Neutrophil (primary cell): Measurements from ENCODE around the gene ASB6.

Experiments used
- H3K27ac ChIP-seq: fragments of 200-600 bp; sonication (generic); 2 replicates; pipeline ENCODE4 v1.5.1; 2016; ENCODE audit warnings: mild to moderate bottlenecking, moderate library complexity
- H3K27me3 ChIP-seq: fragments of 200-600 bp; sonication (generic); 2 replicates; pipeline ENCODE4 v1.6.0; 2016; ENCODE audit warnings: mild to moderate bottlenecking
- H3K36me3 ChIP-seq: fragments of 200-600 bp; sonication (generic); 2 replicates; pipeline ENCODE4 v1.5.1; 2017
- H3K4me1 ChIP-seq, 2 experiments: fragments of 200-600 bp in 1 of 2; sonication (generic) in 1 of 2; 1 replicate in 1 of 2; 2 replicates in 1 of 2; pipeline versions ENCODE4 v1.5.1 to v1.6.1; 2013 to 2016; ENCODE audit warnings: low read depth in 1 of 2, low read length in 1 of 2, mild to moderate bottlenecking in 1 of 2, moderate library complexity in 1 of 2; ENCODE audit not compliant: control insufficient read depth in 1 of 2, insufficient read depth in 1 of 2
- H3K4me3 ChIP-seq, 2 experiments: fragments of 200-600 bp in 1 of 2; sonication (generic) in 1 of 2; 1 replicate in 1 of 2; 2 replicates in 1 of 2; pipeline ENCODE4 v1.5.1; 2013 to 2016; ENCODE audit warnings: low read depth in 1 of 2, low read length in 1 of 2, mild to moderate bottlenecking in 1 of 2, moderate library complexity in 1 of 2
- H3K9me3 ChIP-seq: fragments of 200-600 bp; sonication (generic); 2 replicates; pipeline ENCODE4 v1.5.1; 2016
- TF ChIP-seq, protein P1 (sequence below): fragments of 200-600 bp; sonication (generic); IDR thresholded peaks from 2 replicates; pipeline ENCODE4 v1.5.1; 2016; ENCODE audit warnings: antibody characterized with exemption

The ASB6 gene

DNA sequence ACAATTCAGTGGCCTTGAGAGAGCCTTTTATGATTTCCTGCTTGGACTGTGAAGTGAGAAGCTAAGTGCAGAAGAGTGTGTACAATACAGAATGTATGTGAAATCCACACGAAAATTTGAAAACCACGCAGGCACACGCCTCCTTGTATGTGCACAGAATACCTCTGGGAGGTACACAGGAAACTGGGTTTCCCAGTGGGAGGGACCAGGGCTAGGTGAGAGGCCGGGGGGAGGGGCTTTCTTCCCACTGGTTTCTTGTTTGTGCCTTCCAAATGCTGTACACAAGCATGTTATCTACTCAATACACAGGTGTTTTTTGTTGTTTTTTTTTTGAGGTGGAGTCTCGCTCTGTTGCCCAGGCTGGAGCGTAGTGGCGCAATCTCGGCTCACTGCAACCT, 37.2 kb downstream of the ASB6 start:
- no peaks in the 10 kb centered on the region for H3K27me3 ChIP-seq
- peaks cover 32 to 33% of the 10 kb centered on the region in 2 experiments for H3K4me1 ChIP-seq
- no peaks in the 10 kb centered on the region for H3K9me3 ChIP-seq
- no peaks in the 10 kb centered on the region for H3K36me3 ChIP-seq
- H3K4me3 ChIP-seq = no peak overlapping the region
- TF ChIP-seq, protein P1, sequence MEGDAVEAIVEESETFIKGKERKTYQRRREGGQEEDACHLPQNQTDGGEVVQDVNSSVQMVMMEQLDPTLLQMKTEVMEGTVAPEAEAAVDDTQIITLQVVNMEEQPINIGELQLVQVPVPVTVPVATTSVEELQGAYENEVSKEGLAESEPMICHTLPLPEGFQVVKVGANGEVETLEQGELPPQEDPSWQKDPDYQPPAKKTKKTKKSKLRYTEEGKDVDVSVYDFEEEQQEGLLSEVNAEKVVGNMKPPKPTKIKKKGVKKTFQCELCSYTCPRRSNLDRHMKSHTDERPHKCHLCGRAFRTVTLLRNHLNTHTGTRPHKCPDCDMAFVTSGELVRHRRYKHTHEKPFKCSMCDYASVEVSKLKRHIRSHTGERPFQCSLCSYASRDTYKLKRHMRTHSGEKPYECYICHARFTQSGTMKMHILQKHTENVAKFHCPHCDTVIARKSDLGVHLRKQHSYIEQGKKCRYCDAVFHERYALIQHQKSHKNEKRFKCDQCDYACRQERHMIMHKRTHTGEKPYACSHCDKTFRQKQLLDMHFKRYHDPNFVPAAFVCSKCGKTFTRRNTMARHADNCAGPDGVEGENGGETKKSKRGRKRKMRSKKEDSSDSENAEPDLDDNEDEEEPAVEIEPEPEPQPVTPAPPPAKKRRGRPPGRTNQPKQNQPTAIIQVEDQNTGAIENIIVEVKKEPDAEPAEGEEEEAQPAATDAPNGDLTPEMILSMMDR = no peak
- no peak overlapping the region for H3K27ac ChIP-seq

DNA sequence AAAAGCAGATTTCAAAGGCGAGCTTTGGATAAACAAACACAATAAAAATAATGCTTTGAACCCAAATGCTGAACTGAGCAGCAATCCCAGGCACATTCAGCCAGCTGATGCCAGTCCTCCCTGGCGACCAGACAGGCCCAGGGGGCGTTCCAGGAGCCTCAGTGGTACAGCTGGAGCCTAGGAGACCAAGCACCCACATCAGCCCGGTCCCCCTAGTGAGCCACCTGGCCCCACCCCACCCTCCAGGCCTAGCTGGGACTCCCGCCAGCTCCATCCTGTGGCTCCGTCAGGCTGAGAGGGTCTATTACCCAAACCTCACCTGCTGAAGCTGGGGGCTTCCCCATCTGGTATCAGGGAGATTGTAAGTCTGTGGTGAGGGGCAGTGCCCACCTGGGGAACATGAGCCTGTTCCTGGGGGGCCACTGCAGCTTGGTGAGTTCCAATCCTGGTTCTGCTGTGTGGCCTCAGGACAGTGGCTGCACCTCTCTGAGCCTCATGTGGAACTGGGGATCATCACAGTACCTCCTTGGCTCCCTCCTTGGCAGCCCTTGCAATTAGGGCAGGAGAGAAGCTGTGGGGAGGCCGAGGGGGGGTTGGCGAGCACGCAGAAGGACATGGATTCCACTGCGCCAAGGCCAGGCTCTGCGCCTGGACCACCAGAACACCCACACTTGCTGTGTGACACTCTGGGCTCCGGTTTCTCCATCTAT, 37.7 kb downstream of the ASB6 start:
- no peaks in the 10 kb centered on the region for H3K27me3 ChIP-seq
- H3K36me3 ChIP-seq = no peaks in the 10 kb centered on the region
- peaks cover 29% of the 10 kb centered on the region in 2 experiments for H3K4me1 ChIP-seq
- H3K4me3 ChIP-seq = no peak overlapping the region
- TF ChIP-seq, protein P1 = no peak
- no peaks in the 10 kb centered on the region for H3K9me3 ChIP-seq
- no peak overlapping the region for H3K27ac ChIP-seq

GRCh38 chr9:129602598-129603415, 39.1 kb downstream of the ASB6 start:
- H3K4me3 ChIP-seq = no peak overlapping the region
- no peak overlapping the region for H3K27ac ChIP-seq
- TF ChIP-seq, protein P1 = no peak
- H3K9me3 ChIP-seq = no peaks in the 10 kb centered on the region
- peaks cover 24 to 25% of the 10 kb centered on the region in 2 experiments for H3K4me1 ChIP-seq
- H3K36me3 ChIP-seq = no peaks in the 10 kb centered on the region
- peaks cover 8% of the 10 kb centered on the region for H3K27me3 ChIP-seq

DNA sequence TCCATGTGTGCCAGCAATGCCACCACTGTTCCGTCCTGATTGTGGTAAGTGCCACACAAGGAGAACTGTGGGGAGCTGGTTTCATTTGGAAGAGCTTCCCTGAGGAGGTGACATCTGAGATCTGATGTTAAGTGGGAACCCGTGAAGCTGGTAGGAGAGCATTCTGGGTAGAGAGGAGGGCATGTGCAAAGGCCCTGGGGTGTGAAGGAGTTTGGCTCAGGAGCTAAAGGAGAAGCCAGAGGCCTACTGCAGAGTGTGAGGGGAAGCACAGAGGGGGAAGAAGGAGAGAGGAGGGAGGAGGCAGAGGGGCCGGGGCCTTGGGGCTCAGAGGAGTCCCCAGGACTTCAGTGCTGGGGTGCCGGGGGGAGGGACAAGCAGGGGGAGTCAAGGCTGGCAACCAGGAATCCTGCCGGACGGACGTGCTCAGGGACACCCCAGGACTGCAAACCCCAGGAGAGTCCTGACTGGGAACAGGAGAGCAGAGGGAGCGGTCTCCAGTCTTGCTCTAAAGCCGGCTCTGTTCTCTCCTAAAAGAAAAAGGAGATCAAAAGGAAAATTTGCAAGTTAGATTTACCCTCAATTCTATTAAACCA, 40.8 kb downstream of the ASB6 start:
- TF ChIP-seq, protein P1 = no peak
- H3K27ac ChIP-seq = no peak overlapping the region

DNA sequence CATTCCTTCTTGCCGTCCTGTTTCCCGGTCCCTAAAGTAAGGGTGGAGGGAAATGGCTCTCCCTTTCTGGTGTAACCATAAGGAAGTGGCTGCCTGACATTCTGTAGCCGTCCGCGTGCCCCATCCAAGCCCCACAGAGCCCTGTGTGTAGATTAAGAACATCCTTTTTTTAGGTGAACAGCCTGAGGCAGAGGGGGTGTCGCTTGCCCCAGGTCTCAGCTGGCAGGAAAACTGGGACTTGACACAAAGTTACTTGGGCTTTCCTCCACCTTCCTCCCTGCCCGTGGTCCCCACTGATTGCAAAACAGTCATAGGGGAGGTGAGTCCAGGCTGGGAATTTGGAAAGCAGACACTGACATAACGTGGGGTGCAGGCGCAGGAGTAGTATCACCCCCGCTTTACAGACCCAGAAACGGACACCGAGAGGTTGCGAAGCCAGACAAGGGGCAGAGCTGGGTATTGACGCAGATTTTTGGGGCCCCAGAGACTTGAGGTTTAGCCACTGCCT, 43.8 kb downstream of the ASB6 start:
- Histone ChIP-seq H3K36me3 (no peaks in the 10 kb centered on the region), H3K27ac (no peak overlapping the region), H3K27me3 (peaks cover 32% of the 10 kb centered on the region), H3K9me3 (no peaks in the 10 kb centered on the region), H3K4me3 (peak overlapping the region; percentile 40 to 41), H3K4me1 (peaks cover 47 to 49% of the 10 kb centered on the region in 2 experiments)
- TF ChIP-seq, protein P1 = no peak

More for the DNA sequence above, 40.8 kb downstream of the ASB6 start:
- peaks cover 24% of the 10 kb centered on the region for H3K27me3 ChIP-seq
- H3K36me3 ChIP-seq = no peaks in the 10 kb centered on the region
- H3K4me1 ChIP-seq = peaks cover 26 to 28% of the 10 kb centered on the region in 2 experiments
- H3K9me3 ChIP-seq = no peaks in the 10 kb centered on the region
- no peak overlapping the region for H3K4me3 ChIP-seq
